Hematopoietic multipotent progenitor cell treated with erythropoietin and hydrocortisone succinate and interleukin-3 and kit ligand, for 15 days (in vitro differentiated cells): ENCODE data around the gene DAB1.
"Not testable (repeated sequence)": the region's sequence is repeated elsewhere in the genome, so short reads cannot be mapped to it uniquely, and the experiment has no call there.

Experiments
- DNase-seq: peaks from one replicate; pipeline ENCODE4 v3.0.0-alpha.2; 2015; ENCODE audit warnings: low spot score

The DAB1 gene

GRCh38 chr1:57360846-57361407 is 62.9 kb downstream of the DAB1 start:
- no peak for DNase-seq

GRCh38 chr1:57357462-57357861 is 66.4 kb downstream of the DAB1 start:
- DNase-seq: no peak

GRCh38 chr1:57353654-57354053 is 70.2 kb downstream of the DAB1 start:
- DNase-seq: no peak

- DNase-seq: no peak
Measured at GRCh38 chr1:57350610-57351009, 73.2 kb downstream of the DAB1 start.

- DNase-seq: no peak
Measured at GRCh38 chr1:57348921-57349320, 74.9 kb downstream of the DAB1 start.

- no peak for DNase-seq
Measured at GRCh38 chr1:57345916-57346315, 77.9 kb downstream of the DAB1 start.

GRCh38 chr1:57344265-57344664 is 79.6 kb downstream of the DAB1 start:
- DNase-seq: no peak

- DNase-seq: not testable (repeated sequence)
Measured at GRCh38 chr1:57343298-57343915, 80.5 kb downstream of the DAB1 start.

- DNase-seq: no peak
Measured at GRCh38 chr1:57341721-57342120, 82.1 kb downstream of the DAB1 start.

- no peak for DNase-seq
Measured at GRCh38 chr1:57340334-57341070, 83.4 kb downstream of the DAB1 start.

GRCh38 chr1:57337623-57338022 is 86.2 kb downstream of the DAB1 start:
- DNase-seq: no peak

GRCh38 chr1:57336793-57337192 is 87.1 kb downstream of the DAB1 start:
- no peak for DNase-seq

GRCh38 chr1:57331620-57332019 is 92.2 kb downstream of the DAB1 start:
- no peak for DNase-seq

GRCh38 chr1:57329937-57330336 is 93.9 kb downstream of the DAB1 start:
- DNase-seq: no peak

- DNase-seq: no peak
Measured at GRCh38 chr1:57329001-57329527, 94.8 kb downstream of the DAB1 start.

GRCh38 chr1:57327946-57328345 is 95.9 kb downstream of the DAB1 start:
- DNase-seq: no peak

- no peak for DNase-seq
Measured at GRCh38 chr1:57327336-57327735, 96.5 kb downstream of the DAB1 start.

- DNase-seq: no peak
Measured at GRCh38 chr1:57325536-57325935, 98.3 kb downstream of the DAB1 start.

- no peak for DNase-seq
Measured at GRCh38 chr1:57325117-57325516, 98.7 kb downstream of the DAB1 start.

GRCh38 chr1:57324388-57324787 is 99.5 kb downstream of the DAB1 start:
- no peak for DNase-seq

GRCh38 chr1:57321776-57322175 is 102.1 kb downstream of the DAB1 start:
- DNase-seq: no peak

- no peak for DNase-seq
Measured at GRCh38 chr1:57319791-57320190, 104.1 kb downstream of the DAB1 start.

- no peak for DNase-seq
Measured at GRCh38 chr1:57319165-57319564, 104.7 kb downstream of the DAB1 start.
